C4-2B (cell line): ENCODE data around the gene PARD6B.

Experiments used
- ZFX ChIP-seq: fragments of 450-650 bp; IDR thresholded peaks from 2 replicates; pipeline ENCODE4 v1.6.1; 2017
- TF ChIP-seq, protein P1 (sequence below): fragments of 450-650 bp; conservative IDR thresholded peaks from 2 replicates; pipeline ENCODE4 v1.5.1; 2017; ENCODE audit warnings: mild to moderate bottlenecking

DNA sequence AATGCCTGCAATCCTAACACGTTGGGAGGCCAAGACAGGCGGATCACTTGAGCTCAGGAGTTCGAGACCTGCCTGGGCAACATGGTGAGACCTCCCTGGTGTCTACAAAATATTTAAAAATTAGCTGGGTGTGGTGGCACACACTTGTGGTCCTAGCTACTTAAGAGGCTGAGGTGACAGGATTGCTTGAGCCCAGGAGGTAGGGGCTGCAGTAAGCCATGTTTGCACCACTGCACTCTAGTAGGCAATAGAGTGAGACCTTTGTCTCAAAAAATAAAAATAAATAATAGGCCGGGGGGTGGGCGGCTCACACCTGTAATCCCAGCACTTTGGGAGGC is 21.8 kb upstream of the PARD6B start:
- TF ChIP-seq, protein P1, sequence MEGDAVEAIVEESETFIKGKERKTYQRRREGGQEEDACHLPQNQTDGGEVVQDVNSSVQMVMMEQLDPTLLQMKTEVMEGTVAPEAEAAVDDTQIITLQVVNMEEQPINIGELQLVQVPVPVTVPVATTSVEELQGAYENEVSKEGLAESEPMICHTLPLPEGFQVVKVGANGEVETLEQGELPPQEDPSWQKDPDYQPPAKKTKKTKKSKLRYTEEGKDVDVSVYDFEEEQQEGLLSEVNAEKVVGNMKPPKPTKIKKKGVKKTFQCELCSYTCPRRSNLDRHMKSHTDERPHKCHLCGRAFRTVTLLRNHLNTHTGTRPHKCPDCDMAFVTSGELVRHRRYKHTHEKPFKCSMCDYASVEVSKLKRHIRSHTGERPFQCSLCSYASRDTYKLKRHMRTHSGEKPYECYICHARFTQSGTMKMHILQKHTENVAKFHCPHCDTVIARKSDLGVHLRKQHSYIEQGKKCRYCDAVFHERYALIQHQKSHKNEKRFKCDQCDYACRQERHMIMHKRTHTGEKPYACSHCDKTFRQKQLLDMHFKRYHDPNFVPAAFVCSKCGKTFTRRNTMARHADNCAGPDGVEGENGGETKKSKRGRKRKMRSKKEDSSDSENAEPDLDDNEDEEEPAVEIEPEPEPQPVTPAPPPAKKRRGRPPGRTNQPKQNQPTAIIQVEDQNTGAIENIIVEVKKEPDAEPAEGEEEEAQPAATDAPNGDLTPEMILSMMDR, result no peak
- TF ChIP-seq ZFX, result no peak
